ENCODE results near the gene FBN1. TPM values are rescaled to one million over a fixed set of nuclear protein-coding genes. Genes with fewer than 3 reads are reported as not detected.

The FBN1 gene
- total and polyA plus RNA-seq, 2 experiments from 2014 or later: 1.9 to 3.8 TPM

DNA sequence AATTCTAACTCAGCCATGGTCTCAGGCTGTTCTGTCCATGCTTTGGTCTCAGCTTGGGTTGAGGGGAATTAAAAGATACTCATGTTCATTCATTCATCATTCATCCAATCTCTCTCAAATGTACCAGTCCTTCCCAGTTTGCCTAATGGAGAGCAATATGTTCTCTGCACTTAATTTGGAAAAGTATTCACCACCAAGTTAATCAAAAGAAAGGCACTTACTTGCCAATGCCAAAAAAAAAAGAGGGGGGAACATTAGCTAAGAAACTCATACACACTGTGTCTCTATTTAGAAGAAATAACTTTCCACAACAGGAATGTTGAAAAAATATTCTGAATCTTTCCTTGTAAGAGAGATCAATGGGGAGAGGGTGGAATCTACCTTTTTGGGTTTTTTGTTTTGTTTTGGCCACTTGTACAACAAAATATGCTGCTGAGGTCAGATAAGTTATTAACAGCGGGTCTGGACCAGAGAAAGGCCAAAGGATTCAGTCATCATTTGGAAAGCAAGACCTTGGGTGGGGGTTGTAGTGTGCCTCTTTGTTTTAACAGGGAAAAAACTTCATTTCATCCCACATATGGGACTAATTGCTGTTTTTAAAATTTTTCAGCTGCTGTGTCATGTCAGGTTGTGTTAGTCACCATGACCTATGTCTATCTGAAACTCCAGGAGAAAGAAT is 152.3 kb downstream of the FBN1 start:
- no peaks in the 10 kb centered on the region for H3F3A ChIP-seq (replicated peaks; ENCODE audit: low read depth)
- H3K79me2 ChIP-seq (replicated peaks; ENCODE audit: insufficient read depth): no peaks in the 10 kb centered on the region
- no peak overlapping the region for H3K27ac ChIP-seq (ENCODE audit: low read depth)
- H3K36me3 ChIP-seq (ENCODE audit: insufficient read depth): no peaks in the 10 kb centered on the region
- no peaks in the 10 kb centered on the region for H3K9me2 ChIP-seq (ENCODE audit: insufficient read depth)
- H2AFZ ChIP-seq: no peak overlapping the region
- no peaks in the 10 kb centered on the region for H3K27me3 ChIP-seq (ENCODE audit: insufficient read depth)
- Mint-ChIP-seq H3K27ac (no peak overlapping the region; the same call in 1 of the 2 replicates), H3K4me3 (no peak overlapping the region), H3K27me3 (ENCODE audit: insufficient read depth, low read depth, poor library complexity) (no peaks in the 10 kb centered on the region), H3K9me3 (no peaks in the 10 kb centered on the region), H3K4me1 (no peaks in the 10 kb centered on the region), H3K36me3 (ENCODE audit: low read depth) (no peaks in the 10 kb centered on the region)
- no peak overlapping the region for H3K4me3 ChIP-seq
- no peak overlapping the region for H3K4me2 ChIP-seq
- no peak for DNase-seq (ENCODE audit: low spot score)
- TF ChIP-seq STAT1 (IDR thresholded peaks at IDR 0.05; ENCODE audit: unreplicated experiment): no peak
- no peak for TF ChIP-seq POLR2AphosphoS5 (IDR thresholded peaks at IDR 0.05; ENCODE audit: low read depth)
- no peak for ATAC-seq
- H3K4me1 ChIP-seq (ENCODE audit: insufficient read depth): no peaks in the 10 kb centered on the region
- no peaks in the 10 kb centered on the region for H4K20me1 ChIP-seq (replicated peaks; ENCODE audit: insufficient read depth)

DNA sequence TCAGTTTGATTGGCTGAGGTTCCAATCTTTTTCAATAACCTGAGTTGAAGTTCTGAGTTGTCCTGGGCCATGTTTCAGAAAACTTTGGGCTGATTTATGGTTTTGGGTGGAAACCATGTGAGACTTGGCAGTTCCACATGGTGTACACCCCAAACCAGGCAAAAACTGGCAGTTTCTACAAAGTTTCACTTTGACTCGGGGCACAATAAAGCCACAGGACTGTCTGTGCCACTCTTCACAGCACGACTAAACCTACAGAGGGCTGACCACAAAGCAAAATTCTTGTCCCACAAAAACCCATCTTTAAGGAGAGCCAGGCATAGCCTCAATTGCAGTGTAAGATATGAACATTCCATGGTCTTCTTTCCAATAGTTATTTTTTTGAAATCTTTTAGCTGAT is 159.3 kb downstream of the FBN1 start:
- H3K9me3 Mint-ChIP-seq: no peaks in the 10 kb centered on the region
- no peaks in the 10 kb centered on the region for H3K36me3 ChIP-seq (ENCODE audit: insufficient read depth)
- no peak overlapping the region for H3K4me3 ChIP-seq
- H3K27me3 Mint-ChIP-seq (ENCODE audit: insufficient read depth, low read depth, poor library complexity): no peaks in the 10 kb centered on the region
- no peak for TF ChIP-seq CREB1 (CRISPR knock-in tag; IDR thresholded peaks at IDR 0.05; ENCODE audit: low read depth)
- no peak for TF ChIP-seq ZNF331 (CRISPR knock-in tag; IDR thresholded peaks at IDR 0.05; ENCODE audit: low read depth)
- no peak for TF ChIP-seq ZNF114 (CRISPR knock-in tag; IDR thresholded peaks at IDR 0.05)
- no peak overlapping the region for H3K4me2 ChIP-seq
- H3K36me3 Mint-ChIP-seq (ENCODE audit: low read depth): no peaks in the 10 kb centered on the region; the same call in 2 of the 3 replicates
- H3K27ac Mint-ChIP-seq: no peak overlapping the region
- H3K4me3 Mint-ChIP-seq: no peak overlapping the region
- H3K27ac ChIP-seq (ENCODE audit: low read depth): no peak overlapping the region
- H3F3A ChIP-seq (replicated peaks; ENCODE audit: low read depth): no peaks in the 10 kb centered on the region
- no peak for DNase-seq (ENCODE audit: low spot score)
- H3K27me3 ChIP-seq (ENCODE audit: insufficient read depth): no peaks in the 10 kb centered on the region
- H3K4me1 Mint-ChIP-seq: peaks cover 12% of the 10 kb centered on the region; the same call in 2 of the 3 replicates
- H2AFZ ChIP-seq: no peak overlapping the region
- H3K4me1 ChIP-seq (ENCODE audit: insufficient read depth): no peaks in the 10 kb centered on the region; the same call in 1 of the 2 replicates
- H4K20me1 ChIP-seq (replicated peaks; ENCODE audit: insufficient read depth): no peaks in the 10 kb centered on the region
- no peak for ATAC-seq
- H3K79me2 ChIP-seq (replicated peaks; ENCODE audit: insufficient read depth): no peaks in the 10 kb centered on the region
- H3K9me2 ChIP-seq (ENCODE audit: insufficient read depth): no peaks in the 10 kb centered on the region

GRCh38 chr15:48481802-48482201 is 163.7 kb downstream of the FBN1 start:
- H3K36me3 ChIP-seq (ENCODE audit: insufficient read depth): no peaks in the 10 kb centered on the region
- ATAC-seq: no peak
- H3K4me1 Mint-ChIP-seq: peaks cover 33% of the 10 kb centered on the region; the same call in 2 of the 3 replicates
- no peak for TF ChIP-seq ZNF331 (CRISPR knock-in tag; IDR thresholded peaks at IDR 0.05; ENCODE audit: low read depth)
- no peak for TF ChIP-seq ZNF462 (CRISPR knock-in tag; IDR thresholded peaks at IDR 0.05)
- no peak for TF ChIP-seq ETS1 (IDR thresholded peaks at IDR 0.05)

More at GRCh38 chr15:48481802-48482201, 163.7 kb downstream of the FBN1 start:
- DNase-seq (ENCODE audit: low spot score): peak; percentile 22
- Histone ChIP-seq H3K79me2 (replicated peaks; ENCODE audit: insufficient read depth) (no peaks in the 10 kb centered on the region), H4K20me1 (replicated peaks; ENCODE audit: insufficient read depth) (no peaks in the 10 kb centered on the region), H3K4me2 (no peak overlapping the region), H3F3A (replicated peaks; ENCODE audit: low read depth) (no peaks in the 10 kb centered on the region), H3K4me3 (no peak overlapping the region), H3K9me2 (ENCODE audit: insufficient read depth) (no peaks in the 10 kb centered on the region), H3K27me3 (ENCODE audit: insufficient read depth) (no peaks in the 10 kb centered on the region), H3K27ac (ENCODE audit: low read depth) (no peak overlapping the region), H3K4me1 (ENCODE audit: insufficient read depth) (no peaks in the 10 kb centered on the region; the same call in none of the 2 replicates), H2AFZ (no peak overlapping the region)
- Mint-ChIP-seq H3K27me3 (ENCODE audit: insufficient read depth, low read depth, poor library complexity) (no peaks in the 10 kb centered on the region), H3K9me3 (no peaks in the 10 kb centered on the region), H3K4me3 (no peak overlapping the region), H3K27ac (no peak overlapping the region), H3K36me3 (ENCODE audit: low read depth) (no peaks in the 10 kb centered on the region)
